ENCODE data around the gene ULK4.

ULK4 gene

GRCh38 chr3:41199866-41200668 lies 761.8 kb downstream of the ULK4 start:
- no peak for DNase-seq (ENCODE audit: low read depth)
- H3K4me3 ChIP-seq (ENCODE audit: low read depth, low read length), result peak overlapping the region; percentile 88

GRCh38 chr3:41198950-41199865 lies 762.7 kb downstream of the ULK4 start, which contains the start of gene CTNNB1:
CTNNB1 (plus strand) TSS chr3:41199505; CDS start chr3:41224069, 24,564 bp downstream.
- H3K4me3 ChIP-seq (ENCODE audit: low read depth, low read length), result peak within 1 kb of the TSS; percentile 88
- peak; percentile 93 for DNase-seq (ENCODE audit: low read depth)

- H3K4me3 ChIP-seq (ENCODE audit: low read depth, low read length), result peak overlapping the region; percentile 88
- no peak for DNase-seq (ENCODE audit: low read depth)
Measured at GRCh38 chr3:41198526-41198925, 763.4 kb downstream of the ULK4 start.

GRCh38 chr3:41198046-41198445 lies 763.9 kb downstream of the ULK4 start:
- no peak overlapping the region for H3K4me3 ChIP-seq (ENCODE audit: low read depth, low read length)

More at GRCh38 chr3:41198046-41198445, 763.9 kb downstream of the ULK4 start:
- DNase-seq (ENCODE audit: low read depth), result no peak

Data from skeletal muscle cell (primary cell).